ACHN (cell line): ENCODE results near the gene RNF114.
"Not testable (repeated sequence)": the region's sequence is repeated elsewhere in the genome, so short reads cannot be mapped to it uniquely, and the experiment has no call there.

ENCODE experiments used
- DNase-seq: peaks from one replicate; pipeline ENCODE4 v3.0.0-alpha.2; 2015
- in situ Hi-C: cut with HindIII; loops from 2 replicates; pipeline ENCODE4 v1.10.0; 2017; ENCODE audit warnings: low sequenced_read_pairs, low pct_ligation_motif_present, low pct_unique_long_range_greater_than_20kb

RNF114 gene

DNA sequence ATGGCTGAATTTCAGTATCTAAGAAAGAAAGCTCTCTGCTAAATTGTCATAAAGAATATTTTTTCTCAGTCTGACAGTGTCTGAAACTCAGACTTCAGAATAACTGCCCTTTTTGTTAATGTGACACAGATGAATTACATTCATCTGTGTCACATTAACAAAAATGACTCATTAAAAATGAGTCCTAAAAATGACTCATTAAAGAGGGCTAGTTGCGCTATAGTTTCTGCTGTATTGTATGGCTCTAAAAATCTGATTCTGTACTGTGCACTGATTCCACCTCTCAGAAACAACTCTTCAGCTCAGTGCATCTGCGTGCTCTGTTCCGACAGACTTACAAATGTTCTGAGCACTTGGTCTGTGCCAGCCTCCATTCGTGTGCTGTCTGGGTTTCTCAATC is 15.0 kb downstream of the RNF114 start:
- in situ Hi-C loops = no loop called here
- DNase-seq = no peak

GRCh38 chr20:49955167-49955566 is 19.0 kb downstream of the RNF114 start:
- no peak for DNase-seq
- in situ Hi-C loops = no loop called here

DNA sequence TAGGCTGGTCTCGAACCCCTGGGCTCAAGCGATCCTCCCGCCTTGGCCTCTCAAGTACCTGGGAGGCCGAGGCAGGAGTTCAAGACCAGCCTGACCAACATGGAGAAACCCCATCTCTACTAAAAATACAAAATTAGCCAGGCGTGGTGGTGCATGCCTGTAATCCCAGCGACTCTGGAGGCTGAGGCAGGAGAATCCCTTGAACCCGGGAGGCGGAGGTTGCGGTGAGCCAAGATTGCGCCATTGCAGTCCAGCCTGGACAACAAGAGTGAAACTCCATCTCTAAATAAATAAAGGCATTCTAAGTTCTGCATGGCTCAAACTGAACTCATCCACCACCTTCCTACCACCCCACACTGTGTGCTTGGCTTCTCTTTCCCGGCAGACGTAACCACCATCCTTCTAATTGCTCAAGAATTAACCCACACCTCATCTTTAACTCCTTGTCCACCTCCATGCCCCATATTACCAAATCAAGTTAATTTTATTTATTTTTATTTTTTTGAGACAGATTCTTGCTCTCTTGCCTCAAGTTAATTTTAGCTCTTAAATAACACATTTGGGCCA is 19.7 kb downstream of the RNF114 start:
- DNase-seq, in situ Hi-C loops: not testable (repeated sequence)

DNA sequence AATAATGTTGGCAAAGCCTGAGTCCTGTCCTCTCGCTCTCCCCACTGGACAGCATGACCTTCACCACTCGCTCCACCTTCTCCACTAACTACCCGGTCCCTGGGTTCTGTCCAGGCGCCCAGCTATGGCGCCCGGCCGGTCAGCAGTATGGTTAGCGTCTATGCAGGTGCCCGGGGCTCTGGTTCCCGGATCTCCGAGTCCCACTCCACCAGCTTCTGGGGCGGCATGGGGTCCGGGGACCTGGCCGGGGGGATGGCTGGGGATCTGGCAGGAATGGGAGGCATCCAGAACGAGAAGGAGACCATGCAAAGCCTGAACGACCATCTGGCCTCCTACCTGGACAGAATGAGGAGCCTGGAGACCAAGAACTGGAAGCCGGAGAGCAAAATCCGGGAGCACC is 20.5 kb downstream of the RNF114 start:
- DNase-seq = no peak
- in situ Hi-C loops = no loop called here

DNA sequence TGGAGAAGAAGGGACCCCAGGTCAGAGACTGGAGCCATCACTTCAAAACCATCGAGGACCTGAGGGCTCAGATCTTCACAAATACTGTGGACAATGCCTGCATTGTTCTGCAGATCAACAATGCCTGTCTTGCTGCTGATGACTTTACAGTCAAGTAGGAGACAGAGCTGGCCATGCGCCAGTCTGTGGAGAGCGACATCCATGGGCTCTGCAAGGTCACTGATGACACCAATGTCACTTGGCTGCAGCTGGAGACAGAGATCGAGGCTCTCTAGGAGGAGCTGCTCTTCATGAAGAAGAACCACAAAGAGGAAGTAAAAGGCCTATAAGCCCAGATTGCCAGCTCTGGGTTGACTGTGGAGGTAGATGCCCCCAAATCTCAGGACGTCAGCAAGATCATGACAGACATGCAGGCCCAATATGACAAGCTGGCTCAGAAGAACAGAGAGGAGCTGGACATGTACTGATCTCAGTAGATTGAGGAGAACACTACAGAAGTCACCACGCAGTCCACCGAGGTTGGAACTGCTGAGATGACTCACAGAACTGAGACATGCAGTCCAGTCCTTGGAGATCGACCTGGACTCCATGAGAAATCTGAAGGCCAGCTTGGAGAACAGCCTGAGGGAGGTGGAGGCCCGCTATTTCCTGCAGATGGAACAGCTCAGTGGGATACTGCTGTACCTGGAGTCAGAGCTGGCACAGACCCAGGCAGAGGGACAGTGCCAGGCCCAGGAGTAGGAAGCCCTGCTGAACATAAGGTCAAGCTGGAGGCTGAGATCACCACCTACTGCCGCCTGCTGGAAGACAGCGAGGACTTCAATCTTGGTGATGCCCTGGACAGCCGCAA is 21.1 kb downstream of the RNF114 start:
- in situ Hi-C loops, DNase-seq: not testable (repeated sequence)

GRCh38 chr20:49961413-49961812 is 25.2 kb downstream of the RNF114 start:
- DNase-seq = no peak
- in situ Hi-C loops = no loop called here

GRCh38 chr20:49964964-49965780 is 29.0 kb downstream of the RNF114 start:
- peak; percentile 63 for DNase-seq
- in situ Hi-C loops = no loop called here

DNA sequence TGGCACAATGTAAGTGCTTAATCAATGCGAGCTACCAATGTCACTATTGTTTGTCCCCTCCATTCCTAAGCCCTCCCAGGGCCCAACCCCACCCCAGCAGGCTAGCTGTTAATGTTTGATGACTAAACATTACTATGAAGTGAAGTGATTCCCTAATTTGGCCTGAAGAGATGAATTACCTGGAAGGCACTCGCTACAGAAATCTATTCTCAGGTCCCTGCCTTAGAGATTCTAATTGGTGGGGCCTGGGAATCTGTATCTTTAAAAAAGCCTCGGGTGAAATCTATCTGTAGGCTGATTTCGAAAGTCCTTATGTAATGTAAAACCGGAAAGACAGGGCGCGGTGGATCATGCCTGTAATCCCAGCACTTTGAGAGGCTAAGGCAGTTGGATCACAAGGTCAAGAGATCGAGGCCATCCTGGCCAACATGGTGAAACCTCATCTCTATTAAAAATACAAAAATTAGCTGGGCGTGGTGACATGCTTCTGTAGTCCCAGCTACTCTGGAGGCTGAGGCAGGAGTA is 29.6 kb downstream of the RNF114 start:
- in situ Hi-C loops = no loop called here
- no peak for DNase-seq

- no peak for DNase-seq
- in situ Hi-C loops = no loop called here
These were observed 30.7 kb downstream of the RNF114 start for GRCh38 chr20:49966861-49967260.

DNA sequence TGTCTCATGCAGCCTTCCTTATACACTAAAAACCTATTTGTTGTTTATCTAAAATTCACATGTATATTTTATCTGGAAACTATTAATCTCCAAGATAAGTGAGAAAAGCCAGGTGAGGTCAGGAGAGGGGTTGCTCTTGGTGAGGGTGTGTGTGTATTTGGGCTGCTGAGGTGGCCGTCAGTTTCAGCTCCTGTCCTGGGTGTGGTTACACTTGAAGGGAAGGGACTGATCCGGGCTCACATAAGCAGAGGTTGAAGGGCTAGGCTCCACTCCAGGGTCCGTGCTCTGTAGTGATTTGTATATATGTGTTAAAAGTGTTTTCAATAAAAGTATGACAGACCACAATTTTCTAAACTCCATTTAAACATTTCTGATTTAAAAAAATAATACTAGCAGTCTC is 33.0 kb downstream of the RNF114 start:
- DNase-seq = no peak
- in situ Hi-C loops = no loop called here

DNA sequence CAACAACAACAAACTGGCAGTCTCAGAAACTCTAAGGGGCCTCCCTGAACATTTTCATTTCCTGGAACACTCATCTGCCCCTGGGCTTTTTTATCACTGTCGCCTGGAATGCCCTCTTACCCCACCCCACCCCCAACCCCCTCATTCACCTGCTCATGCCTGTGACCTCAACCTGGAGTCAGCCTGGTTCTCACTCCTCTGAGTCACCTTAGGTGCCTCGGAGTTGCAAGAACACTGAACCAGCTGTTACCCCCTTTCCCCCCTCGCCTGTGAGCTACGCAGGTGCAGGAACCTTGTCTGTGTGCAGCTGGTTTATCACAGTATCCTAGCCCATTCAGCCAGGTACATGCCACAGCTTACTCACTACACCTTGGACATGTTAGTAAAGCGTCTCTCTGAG is 33.7 kb downstream of the RNF114 start:
- in situ Hi-C loops = no loop called here
- DNase-seq = no peak

GRCh38 chr20:49970498-49970897 is 34.3 kb downstream of the RNF114 start:
- no peak for DNase-seq
- in situ Hi-C loops = no loop called here

GRCh38 chr20:49973981-49974380 is 37.8 kb downstream of the RNF114 start:
- no peak for DNase-seq
- in situ Hi-C loops = no loop called here

GRCh38 chr20:49976542-49976941 is 40.3 kb downstream of the RNF114 start:
- in situ Hi-C loops = no loop called here
- no peak for DNase-seq

DNA sequence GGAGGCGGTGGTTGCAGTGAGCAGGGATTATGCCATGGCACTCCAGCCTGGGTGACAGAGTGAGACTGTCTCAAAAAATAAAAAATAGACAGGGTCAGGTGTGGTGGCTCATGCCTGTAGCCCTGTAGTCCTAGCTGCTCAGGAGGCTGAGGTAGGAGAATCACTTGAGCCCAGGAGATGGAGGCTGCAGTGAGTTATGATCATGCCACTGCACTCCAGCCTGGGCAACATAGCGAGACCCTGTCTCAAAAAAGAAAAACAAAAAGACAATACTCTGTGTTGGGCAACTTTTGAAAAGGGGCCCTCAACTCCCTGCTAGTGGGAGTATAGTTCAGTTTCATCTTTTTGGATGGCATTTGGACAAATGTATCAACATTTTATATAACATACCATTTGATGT is 41.5 kb downstream of the RNF114 start:
- DNase-seq, in situ Hi-C loops: not testable (repeated sequence)

DNA sequence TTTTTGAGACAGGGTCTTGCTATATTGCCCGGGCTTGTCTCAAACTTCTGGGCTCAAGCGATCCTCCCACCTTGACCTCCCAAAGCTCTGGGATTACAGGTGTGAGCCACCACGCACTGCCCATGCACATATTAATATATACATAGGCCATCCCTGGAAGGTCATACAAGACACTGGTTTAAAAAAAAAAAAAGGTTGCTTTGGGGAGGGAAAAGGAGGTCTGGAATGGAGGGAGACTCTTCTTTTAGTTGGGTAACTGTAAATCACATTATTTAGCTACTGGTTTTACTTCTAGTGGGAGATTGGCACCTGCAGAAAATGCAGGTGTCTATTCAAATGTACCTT is 42.5 kb downstream of the RNF114 start:
- no peak for DNase-seq
- in situ Hi-C loops = no loop called here

GRCh38 chr20:49979030-49979832 is 43.0 kb downstream of the RNF114 start:
- in situ Hi-C loops = no loop called here
- peak; percentile 45 for DNase-seq

GRCh38 chr20:49980140-49981008 is 44.2 kb downstream of the RNF114 start:
- DNase-seq = no peak
- in situ Hi-C loops = no loop called here
